Suprapubic skin (tissue), 4 donors: ENCODE results near the gene PRSS56.

Experiments
- EP300 ChIP-seq: sonication (generic); formaldehyde crosslinking; IDR thresholded peaks from one replicate; pipeline ENCODE4 v1.6.1; 2017; ENCODE audit warnings: antibody characterized with exemption
- POLR2A ChIP-seq, 2 donors: fragments of 450-650 bp; IDR thresholded peaks; one replicate each; pipeline ENCODE4 v1.6.1; 2017; ENCODE audit warnings: antibody characterized with exemption in 2 of 2, mild to moderate bottlenecking in 2 of 2, moderate library complexity in 2 of 2
- POLR2AphosphoS5 ChIP-seq, 3 donors: sonication (generic); formaldehyde crosslinking; IDR thresholded peaks; one replicate each; pipeline ENCODE4 v1.6.1; 2017; ENCODE audit warnings: antibody characterized with exemption in 3 of 3
- TF ChIP-seq, protein P1 (sequence below), 2 donors: fragments of 200-600 bp in 1 of 2; fragments of 450-650 bp in 1 of 2; sonication (generic) in 1 of 2; IDR thresholded peaks; one replicate each; pipeline ENCODE4 v1.5.1; 2016 to 2019; ENCODE audit warnings: antibody characterized with exemption in 2 of 2, mild to moderate bottlenecking in 1 of 2, moderate library complexity in 1 of 2

- TF ChIP-seq, protein P1, sequence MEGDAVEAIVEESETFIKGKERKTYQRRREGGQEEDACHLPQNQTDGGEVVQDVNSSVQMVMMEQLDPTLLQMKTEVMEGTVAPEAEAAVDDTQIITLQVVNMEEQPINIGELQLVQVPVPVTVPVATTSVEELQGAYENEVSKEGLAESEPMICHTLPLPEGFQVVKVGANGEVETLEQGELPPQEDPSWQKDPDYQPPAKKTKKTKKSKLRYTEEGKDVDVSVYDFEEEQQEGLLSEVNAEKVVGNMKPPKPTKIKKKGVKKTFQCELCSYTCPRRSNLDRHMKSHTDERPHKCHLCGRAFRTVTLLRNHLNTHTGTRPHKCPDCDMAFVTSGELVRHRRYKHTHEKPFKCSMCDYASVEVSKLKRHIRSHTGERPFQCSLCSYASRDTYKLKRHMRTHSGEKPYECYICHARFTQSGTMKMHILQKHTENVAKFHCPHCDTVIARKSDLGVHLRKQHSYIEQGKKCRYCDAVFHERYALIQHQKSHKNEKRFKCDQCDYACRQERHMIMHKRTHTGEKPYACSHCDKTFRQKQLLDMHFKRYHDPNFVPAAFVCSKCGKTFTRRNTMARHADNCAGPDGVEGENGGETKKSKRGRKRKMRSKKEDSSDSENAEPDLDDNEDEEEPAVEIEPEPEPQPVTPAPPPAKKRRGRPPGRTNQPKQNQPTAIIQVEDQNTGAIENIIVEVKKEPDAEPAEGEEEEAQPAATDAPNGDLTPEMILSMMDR (IDR thresholded peaks at IDR 0.05): no peak
- no peak for TF ChIP-seq POLR2A (IDR thresholded peaks at IDR 0.05)
- no peak for TF ChIP-seq EP300
- TF ChIP-seq POLR2AphosphoS5 (IDR thresholded peaks at IDR 0.05): no peak
These were observed 13.5 kb upstream of the PRSS56 start for GRCh38 chr2:232506709-232507108.
